GM13976 (cell line): ENCODE results near the gene BAZ1A.
"Not testable (repeated sequence)": the region's sequence is repeated elsewhere in the genome, so short reads cannot be mapped to it uniquely, and the experiment has no call there.

Source experiments
- DNase-seq: peaks from one replicate; pipeline ENCODE4 v3.0.0; 2012; ENCODE audit warnings: low spot score
- CTCF ChIP-seq: IDR thresholded peaks from 2 replicates; pipeline ENCODE4 v1.5.1; 2012; ENCODE audit warnings: borderline replicate concordance, mild to moderate bottlenecking; ENCODE audit not compliant: insufficient read depth; ENCODE audit errors: extremely low read depth, missing control alignments, control extremely low read depth
- in situ Hi-C: fragments of 300-500 bp; cut with MboI; formaldehyde crosslinking; loops from one replicate; pipeline ENCODE4 v1.12.0; 2022; ENCODE audit warnings: low sequenced_read_pairs, mixed read lengths, inconsistent platforms; ENCODE audit not compliant: unreplicated experiment

Gene BAZ1A

GRCh38 chr14:34754687-34755086 lies 120.5 kb downstream of the BAZ1A start:
- in situ Hi-C loops, result no loop called here
- DNase-seq, result no peak
- no peak for TF ChIP-seq CTCF

GRCh38 chr14:34750670-34751069 lies 124.5 kb downstream of the BAZ1A start:
- in situ Hi-C loops, result no loop called here
- TF ChIP-seq CTCF, result no peak
- DNase-seq, result no peak

DNA sequence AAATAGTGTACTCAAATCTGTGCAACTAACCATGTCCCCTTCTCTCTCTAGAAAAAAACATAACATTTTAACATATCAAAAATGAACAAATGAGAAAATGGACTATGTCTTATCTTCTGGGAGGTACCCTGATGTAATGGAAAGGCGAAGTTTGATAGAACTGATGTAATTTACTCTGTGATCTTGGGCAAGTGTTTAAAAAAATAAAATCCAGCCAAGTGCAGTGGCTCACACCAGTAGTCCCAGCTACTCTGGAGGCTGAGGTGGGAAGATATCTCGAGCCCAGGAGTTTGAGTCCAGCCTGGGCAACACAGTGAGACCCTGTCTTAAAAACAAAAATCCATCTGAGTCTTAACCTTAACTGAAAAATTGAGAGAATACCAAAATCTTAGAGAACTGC lies 124.9 kb downstream of the BAZ1A start:
- in situ Hi-C loops, result no loop called here
- no peak for DNase-seq
- no peak for TF ChIP-seq CTCF

DNA sequence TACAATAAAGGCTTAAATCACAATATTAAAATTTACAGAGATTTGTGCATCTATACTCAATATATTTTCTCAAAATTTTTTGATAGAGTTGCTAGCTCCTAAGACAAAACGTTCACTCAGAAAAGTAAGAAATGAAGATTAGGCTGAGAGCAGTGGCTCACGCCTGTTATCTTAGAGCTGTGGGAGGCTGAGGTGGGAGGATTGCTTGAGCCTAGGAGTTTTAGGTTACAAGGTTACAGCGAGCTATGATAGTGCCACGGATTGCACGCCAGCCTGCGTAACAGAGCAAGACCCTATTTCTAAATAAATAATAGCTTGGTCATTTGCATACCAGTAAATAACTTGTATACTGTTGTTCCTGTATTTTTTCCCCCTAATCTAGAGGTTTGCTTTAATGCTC lies 125.8 kb downstream of the BAZ1A start:
- in situ Hi-C loops, result no loop called here
- no peak for DNase-seq
- TF ChIP-seq CTCF, result no peak

DNA sequence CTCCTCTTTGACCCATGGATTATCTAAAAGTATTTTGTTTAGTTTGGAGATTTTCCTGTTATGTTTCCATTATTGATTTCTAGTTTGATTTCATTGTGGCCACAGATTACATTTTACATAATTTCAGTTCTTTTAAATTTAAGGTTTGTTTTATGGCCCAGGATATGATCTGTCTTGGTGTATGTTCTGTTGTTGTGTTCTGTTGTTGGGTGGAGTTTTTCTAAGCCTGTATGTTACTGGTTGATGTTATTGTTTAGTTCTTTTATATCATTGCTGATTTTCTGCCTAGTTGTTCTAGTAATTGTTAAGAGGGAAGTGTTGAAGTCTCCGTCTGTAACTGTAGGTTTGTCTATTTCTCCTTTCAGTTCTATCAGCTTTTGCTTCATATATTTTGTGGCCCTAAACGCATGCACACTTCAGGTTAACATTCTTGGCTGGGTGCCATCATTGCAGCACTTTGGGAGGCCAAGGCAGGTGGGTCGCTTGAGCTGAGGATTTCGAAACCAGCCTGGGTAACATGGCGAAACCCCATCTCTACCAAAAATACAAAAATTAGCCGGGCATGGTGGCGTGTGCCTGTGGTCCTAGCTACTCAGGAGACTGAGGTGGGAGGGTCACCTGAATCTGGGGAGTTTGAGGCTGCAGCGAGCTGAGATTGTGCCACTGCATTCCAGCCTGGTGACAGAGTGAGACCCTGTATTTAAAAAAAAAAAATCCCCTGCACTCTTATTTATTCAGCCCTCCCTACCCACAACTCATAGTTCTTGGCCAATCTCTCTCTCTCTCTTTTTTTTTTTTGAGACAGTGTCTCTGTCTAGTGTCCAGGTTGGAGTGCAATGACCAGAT lies 132.7 kb downstream of the BAZ1A start:
- TF ChIP-seq CTCF, result no peak
- in situ Hi-C loops, result no loop called here
- no peak for DNase-seq

DNA sequence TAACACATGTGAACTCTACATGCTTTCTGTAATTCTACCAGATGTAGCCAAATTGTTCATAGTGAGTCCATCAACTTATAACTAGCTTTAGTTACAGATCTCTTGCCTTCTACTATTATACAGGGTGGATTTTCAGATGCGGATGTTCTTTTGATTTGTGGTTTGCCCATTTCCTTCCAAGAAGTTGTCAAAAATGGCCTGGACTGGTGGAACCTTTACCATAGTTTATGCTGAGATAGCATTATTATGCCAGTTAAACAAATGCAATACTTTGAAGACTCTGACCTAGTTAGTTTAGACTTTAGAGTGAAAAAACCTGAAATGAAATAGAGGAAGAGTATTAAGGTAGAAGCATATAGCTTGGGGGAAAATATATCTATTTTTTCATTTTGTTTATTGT lies 133.3 kb downstream of the BAZ1A start:
- no peak for TF ChIP-seq CTCF
- DNase-seq, result no peak
- in situ Hi-C loops, result no loop called here

DNA sequence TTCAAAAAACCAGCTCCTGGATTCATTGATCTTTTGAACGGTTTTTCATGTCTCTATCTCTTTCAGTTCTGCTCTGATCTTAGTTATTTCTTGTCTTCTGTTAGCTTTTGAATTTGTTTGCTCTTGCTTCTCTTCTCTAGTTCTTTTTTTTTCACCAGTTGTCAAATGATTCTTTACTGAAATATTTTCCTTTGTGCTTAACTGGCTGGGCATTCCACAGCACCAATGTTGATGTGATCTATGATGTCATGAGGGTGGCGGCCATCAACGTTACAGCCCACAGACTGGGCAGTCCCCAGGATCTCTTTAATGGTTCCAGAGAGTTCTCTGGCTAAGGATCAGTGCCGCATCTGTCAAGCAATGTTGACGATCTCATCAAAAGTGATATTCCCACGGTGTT lies 135.0 kb downstream of the BAZ1A start:
- in situ Hi-C loops, DNase-seq: not testable (repeated sequence)

- in situ Hi-C loops, DNase-seq: not testable (repeated sequence)
Measured at GRCh38 chr14:34737079-34737478, 138.1 kb downstream of the BAZ1A start.
